Fibroblast of mammary gland (primary cell): ENCODE data around the gene GRIN2C.

Experiments used
- DNase-seq: peaks from one replicate; pipeline ENCODE4 v3.0.0-alpha.2; 2010; ENCODE audit warnings: low read depth
- H3K4me3 ChIP-seq: 2 replicates; pipeline ENCODE4 v1.5.1; 2011; ENCODE audit warnings: low read depth, mild to moderate bottlenecking, low read length, moderate library complexity; ENCODE audit not compliant: control insufficient read depth
- CTCF ChIP-seq: conservative IDR thresholded peaks from 2 replicates; pipeline ENCODE4 v1.5.1; 2011; ENCODE audit warnings: low read depth, low read length, inconsistent platforms; ENCODE audit not compliant: control insufficient read depth, insufficient read depth

GRIN2C gene

GRCh38 chr17:74799097-74799496, 60.6 kb downstream of the GRIN2C start:
- no peak for DNase-seq
- TF ChIP-seq CTCF: no peak
- H3K4me3 ChIP-seq: no peak overlapping the region

GRCh38 chr17:74798239-74798707, 61.4 kb downstream of the GRIN2C start:
- no peak for TF ChIP-seq CTCF
- DNase-seq: peak; percentile 18
- no peak overlapping the region for H3K4me3 ChIP-seq

GRCh38 chr17:74797824-74798223, 61.9 kb downstream of the GRIN2C start:
- no peak for DNase-seq
- TF ChIP-seq CTCF: no peak

GRCh38 chr17:74796866-74797265, 62.8 kb downstream of the GRIN2C start:
- DNase-seq: no peak
- H3K4me3 ChIP-seq: no peak overlapping the region
- no peak for TF ChIP-seq CTCF

More at GRCh38 chr17:74797824-74798223, 61.9 kb downstream of the GRIN2C start:
- H3K4me3 ChIP-seq: no peak overlapping the region

GRCh38 chr17:74796211-74796610, 63.5 kb downstream of the GRIN2C start:
- TF ChIP-seq CTCF: no peak
- no peak for DNase-seq
- no peak overlapping the region for H3K4me3 ChIP-seq

GRCh38 chr17:74795327-74796020, 64.2 kb downstream of the GRIN2C start:
- no peak for TF ChIP-seq CTCF
- DNase-seq: no peak
- no peak overlapping the region for H3K4me3 ChIP-seq
